ENCODE results near the gene ZNF506.
"Not testable (repeated sequence)": the region's sequence is repeated elsewhere in the genome, so short reads cannot be mapped to it uniquely, and the experiment has no call there.

Gene ZNF506

GRCh38 chr19:19821366-19821951 lies at the start of gene ZNF506:
Gene ZNF506 (minus strand): TSS chr19:19821750. CDS start chr19:19821603, 147 bp downstream.
- peak; percentile 91 for DNase-seq

- not testable (repeated sequence) for DNase-seq
Observed at GRCh38 chr19:19870086-19870485, 48.5 kb upstream of the ZNF506 start.

- DNase-seq = no peak
Observed at GRCh38 chr19:19866611-19867248, 45.2 kb upstream of the ZNF506 start.

DNA sequence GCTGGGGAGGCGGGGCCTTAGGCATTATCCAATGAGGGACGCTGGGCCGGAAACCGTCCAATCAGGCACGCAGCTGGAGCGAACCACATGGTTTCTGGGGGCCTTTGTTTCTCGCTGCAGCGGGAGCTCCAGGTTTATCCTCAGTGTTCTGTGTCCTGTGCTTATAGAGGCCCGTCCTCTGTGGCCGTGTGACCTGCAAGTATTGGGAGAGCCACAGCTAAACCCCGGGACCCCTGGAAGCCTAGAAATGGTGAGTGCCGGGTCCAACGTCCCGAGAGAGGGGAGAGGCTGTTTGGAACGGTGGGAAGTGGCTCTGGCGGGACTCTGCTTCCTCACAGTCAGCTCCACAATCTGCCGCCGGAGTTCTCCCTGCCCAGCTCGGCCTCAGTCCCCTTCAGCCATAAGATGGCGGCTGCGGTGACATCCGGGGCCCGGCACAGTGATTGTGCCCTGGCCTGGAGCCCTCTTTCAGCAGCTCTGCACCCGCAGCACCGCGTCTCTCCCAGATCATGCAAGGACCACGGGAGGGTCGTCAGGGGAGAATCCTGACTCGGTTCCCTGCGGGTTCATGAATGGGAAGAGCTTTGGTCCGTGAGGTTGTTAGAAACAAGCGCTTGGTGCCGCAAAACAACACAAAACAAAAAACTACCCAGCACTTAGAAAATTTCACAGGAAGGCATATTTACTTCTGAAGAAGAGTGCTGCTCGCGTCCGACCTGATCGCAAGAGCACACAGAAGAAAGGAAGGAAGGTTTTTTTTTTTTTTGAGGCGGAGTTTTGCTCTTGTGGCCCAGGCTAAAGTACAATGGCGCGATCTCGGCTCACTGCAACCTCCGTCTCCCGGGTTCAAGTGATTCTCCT lies 44.4 kb upstream of the ZNF506 start, which contains the start of gene ZNF253:
Gene ZNF253 (plus strand): TSS at position 133 of the 861 bp plus-strand sequence. CDS start 115 bp downstream, at position 248.
- DNase-seq = peak; percentile 96

DNA sequence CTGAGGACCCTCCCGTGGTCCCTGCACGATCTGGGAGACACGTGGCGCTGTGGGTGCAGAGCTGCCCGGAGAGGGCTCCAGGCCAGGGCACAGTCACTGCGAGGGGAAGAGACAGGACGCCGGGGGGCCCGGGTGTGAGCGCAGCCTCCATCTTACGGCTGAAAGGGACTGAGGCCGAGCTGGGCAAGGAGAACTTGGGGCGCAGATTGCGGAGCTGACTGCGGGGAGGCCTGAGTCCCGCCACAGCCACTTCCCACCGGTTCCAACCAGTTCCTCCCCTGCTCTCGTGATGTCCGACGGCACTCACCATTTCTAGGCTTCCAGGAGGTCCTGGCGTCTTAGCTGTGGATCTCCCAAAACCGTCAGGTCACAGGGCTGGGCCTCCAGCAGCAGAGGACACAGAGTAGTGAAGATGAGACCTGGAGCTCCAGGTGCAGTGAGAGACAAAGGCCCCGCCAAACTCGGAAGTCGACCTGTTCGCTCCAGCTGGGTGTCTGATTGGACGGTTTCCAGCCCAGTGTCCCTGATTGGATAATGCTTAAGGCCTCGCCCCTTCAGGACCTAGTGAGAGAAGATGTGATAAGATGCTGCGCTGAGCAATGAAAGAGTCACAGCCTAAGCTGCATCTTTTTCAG lies 39.3 kb upstream of the ZNF506 start:
- no peak for DNase-seq

- no peak for DNase-seq
Observed at GRCh38 chr19:19858751-19859150, 37.2 kb upstream of the ZNF506 start.

DNA sequence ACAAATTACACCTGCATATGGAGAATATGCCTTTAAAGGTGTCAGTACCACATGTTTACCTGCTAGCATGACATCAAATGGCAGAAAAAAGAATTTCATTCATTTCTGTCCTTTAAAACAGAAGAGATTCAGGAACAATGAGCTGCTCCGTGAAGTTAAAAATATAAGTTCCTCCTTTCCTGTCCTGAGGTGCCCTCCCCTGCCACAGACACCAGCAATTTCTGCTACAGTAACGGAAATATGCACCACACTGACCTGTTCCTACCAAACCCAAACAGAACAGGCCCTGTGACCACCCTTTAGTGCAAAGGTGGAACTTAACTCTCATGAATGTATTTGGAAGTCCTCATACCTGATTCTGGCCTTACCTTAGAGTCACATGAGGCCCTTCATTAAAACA lies 30.2 kb upstream of the ZNF506 start:
- not testable (repeated sequence) for DNase-seq

DNA sequence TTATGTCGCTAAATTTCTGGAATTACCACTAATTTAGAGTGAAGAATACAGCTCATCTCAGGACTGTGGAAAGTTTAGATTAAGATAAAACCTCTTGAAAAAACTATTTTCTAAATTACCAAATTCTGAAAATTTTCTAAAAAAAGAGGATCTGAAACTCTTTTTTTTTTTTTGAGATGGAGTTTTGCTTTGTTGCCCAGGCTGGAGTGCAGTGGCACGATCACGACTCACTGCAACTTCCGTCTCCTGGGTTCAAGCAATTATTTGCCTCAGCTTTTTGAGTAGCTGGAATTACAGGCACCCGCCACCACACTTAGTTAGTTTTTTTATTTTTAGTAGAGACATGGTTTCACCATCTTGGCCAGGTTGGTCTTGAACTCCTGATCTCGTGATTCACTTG lies 27.5 kb upstream of the ZNF506 start:
- no peak for DNase-seq

GRCh38 chr19:19847781-19848180 lies 26.2 kb upstream of the ZNF506 start:
- DNase-seq = no peak

DNA sequence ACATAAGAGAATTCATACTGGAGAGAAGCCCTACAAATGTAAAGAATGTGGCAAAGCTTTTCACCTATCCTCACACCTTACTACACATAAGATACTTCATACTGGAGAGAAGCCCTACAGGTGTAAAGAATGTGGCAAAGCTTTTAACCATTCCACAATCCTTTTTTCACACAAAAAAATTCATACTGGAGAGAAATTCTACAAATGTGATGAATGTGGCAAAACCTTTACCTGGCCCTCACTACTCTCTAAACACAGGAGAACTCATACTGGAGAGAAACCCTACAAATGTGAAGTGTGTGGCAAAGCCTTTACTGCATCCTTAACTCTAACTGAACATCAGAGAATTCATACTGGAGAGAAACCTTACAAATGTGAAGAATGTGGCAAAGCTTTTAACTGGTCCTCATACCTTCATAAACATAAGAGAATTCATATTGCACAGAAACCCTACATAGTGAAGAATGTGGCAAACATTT lies 14.0 kb upstream of the ZNF506 start:
- DNase-seq = no peak

DNA sequence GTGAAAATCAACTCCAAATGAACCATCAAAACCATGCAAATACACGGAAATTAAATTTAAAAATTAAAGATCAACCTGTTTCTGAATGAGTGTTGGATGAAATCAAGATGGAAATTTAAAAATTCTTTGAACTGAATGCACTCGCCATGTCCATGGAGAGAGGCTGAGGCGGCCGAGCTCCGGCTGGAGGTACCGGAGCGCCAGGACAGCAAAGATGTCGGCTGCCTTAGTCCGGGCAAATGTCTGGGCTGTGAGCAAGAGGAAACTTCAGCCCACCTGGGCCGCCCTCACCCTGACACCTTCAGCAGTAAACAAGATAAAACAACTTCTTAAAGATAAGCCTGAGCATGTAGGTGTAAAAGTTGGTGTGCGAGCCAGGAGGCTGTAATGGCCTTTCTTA lies 5.3 kb upstream of the ZNF506 start:
- DNase-seq = no peak

- DNase-seq = no peak
Observed at GRCh38 chr19:19823916-19824315, 2.4 kb upstream of the ZNF506 start.

DNA sequence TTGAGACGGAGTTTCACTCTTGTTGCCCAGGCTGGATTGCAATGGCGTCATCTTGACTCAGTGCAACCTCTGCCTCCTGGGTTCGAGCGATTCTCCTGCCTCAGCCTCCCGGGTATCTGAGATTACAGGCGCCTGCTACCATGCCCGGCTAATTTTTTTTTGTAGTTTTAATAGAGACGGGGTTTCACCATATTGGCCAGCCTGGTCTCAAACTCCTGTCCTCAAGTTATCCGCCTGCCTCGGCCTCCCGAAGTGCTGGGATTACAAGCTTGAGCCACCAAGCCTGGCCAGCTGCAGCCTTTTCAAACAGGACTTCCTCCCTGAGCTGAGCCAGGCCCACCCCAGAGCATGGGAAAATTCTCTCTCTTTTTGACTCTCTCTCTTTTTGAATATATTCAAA lies 426 bp upstream of the ZNF506 start:
- DNase-seq = not testable (repeated sequence)

GRCh38 chr19:19820774-19821320 lies 703 bp downstream of the ZNF506 start:
- DNase-seq = no peak

DNA sequence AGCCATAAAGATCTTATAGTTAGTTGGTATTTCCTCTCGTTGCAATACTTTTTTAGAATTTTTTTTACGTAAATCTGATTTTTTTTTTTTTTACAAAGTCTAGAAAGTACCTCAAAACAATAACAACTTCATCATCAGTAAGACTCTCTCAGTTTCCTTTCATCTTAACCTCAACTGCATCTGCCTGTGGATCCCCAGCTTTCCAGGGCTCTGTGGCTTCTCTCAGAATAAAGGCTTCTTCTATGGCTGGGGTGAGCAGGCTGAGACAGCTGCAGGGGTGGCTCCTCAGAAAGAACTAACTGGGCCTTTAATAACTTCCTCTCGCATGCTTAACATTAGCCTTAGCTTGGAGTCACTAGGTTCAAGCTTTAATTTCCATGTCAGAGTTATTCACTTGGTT lies 4.2 kb downstream of the ZNF506 start:
- no peak for DNase-seq

GRCh38 chr19:19816679-19817078 lies 4.9 kb downstream of the ZNF506 start:
- DNase-seq = no peak

DNA sequence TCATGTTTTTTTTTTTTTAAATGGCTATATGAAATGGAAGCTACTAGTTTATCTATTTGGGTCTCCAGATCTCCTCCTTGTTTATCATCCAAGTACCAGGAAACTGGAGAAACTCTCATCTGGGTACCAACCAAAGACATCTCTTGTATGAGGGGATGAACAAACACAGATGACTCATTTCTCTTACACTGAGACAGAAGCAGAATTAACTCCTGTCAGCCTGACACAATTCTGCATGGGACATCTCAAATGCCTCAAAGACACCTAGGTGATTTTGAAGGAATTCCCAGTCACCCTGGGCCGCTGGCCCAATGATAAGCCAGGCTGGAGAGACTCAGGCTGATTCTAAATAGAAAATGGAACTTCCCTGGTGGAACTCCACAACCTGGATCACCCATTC lies 9.6 kb downstream of the ZNF506 start:
- DNase-seq = not testable (repeated sequence)

DNA sequence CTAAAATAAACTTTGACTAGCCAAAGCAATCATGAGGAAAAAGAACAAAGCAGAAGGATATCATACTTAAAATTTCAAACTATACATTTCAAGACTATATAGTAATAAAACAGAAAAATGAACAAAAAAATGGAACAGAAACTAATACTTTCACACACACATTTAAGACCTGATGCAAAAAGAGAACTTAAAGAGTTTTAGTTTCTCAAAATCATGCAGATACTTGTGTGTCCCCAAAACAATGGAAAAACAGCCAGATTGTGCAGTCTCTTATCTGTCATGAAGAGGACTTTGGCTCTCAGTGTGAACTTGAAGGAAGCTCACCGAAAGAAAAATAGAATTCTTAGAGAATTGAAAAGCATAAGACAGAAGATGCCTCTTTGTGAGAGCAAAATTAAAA lies 16.1 kb downstream of the ZNF506 start:
- no peak for DNase-seq

DNA sequence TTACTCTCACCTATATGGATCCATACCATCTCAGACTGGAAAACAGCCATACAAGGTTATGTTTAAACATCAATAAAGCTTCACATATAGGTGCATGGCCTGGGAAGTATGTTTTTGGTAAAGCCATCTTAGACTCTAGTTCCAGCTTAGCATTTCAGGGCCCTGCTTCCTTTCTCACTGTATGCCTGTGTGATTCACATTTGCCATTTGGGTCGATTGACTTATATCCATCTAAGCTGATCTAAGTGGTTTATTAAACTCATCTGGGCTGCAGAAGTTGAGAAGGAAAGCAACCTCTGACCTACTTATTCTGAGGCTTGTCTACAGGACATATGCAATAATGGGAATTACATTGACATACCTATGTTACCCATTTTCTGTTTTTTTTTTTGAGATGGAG lies 33.5 kb downstream of the ZNF506 start:
- no peak for DNase-seq

- DNase-seq = not testable (repeated sequence)
Observed at GRCh38 chr19:19785476-19785875, 36.1 kb downstream of the ZNF506 start.

DNA sequence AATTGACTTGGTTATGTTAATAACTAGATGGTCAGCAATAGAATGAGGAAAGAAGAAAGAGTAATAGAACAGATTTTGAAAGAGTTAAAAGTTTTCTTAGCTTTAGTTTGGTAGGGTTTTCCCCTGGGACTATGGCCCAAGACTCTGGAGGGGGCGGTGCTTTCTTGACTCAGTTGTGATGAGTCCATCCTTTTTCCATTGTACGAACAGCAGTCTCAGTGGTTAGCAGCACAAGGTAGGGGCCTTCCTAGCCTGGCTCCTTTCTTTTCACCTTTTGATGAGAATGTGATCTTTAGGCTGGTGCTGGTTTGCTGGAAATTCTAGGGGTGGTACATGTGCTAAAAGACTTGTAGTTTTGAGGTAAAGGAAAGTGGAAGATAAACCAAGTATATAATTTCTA lies 38.8 kb downstream of the ZNF506 start:
- no peak for DNase-seq

- DNase-seq = not testable (repeated sequence)
Observed at GRCh38 chr19:19781791-19782190, 39.8 kb downstream of the ZNF506 start.

DNA sequence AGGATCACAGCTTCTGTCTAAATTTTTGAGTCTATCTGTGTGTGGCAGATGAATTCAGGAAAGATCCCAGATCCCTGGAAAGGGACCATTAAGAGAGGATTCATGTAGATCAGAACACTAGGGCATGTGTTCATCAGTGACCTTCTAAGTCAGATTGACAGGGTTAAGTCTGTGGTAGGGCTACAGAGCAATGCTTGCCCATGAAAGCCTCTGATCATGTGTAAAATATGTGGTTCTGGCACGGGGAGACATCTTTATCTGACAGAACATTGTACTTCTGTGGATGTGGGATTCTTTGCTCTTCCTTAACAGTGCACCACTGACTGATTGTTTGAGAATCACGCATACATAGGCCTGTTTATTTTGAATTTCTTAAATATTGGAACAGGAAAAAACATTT lies 42.9 kb downstream of the ZNF506 start:
- no peak for DNase-seq
